Stimulated activated CD4-positive, alpha-beta T cell treated with anti-CD3 and anti-CD28 coated beads, TNF-alpha, amount 100 ng/mL, for 1 hour (primary cell): ENCODE data around the gene SEC14L1.
"Not testable (repeated sequence)": the region's sequence is repeated elsewhere in the genome, so short reads cannot be mapped to it uniquely, and the experiment has no call there.

Experiments used
- DNase-seq, 3 donors: peaks; one replicate each; pipeline ENCODE4 v3.0.0-alpha.2; 2020; ENCODE audit warnings: low read depth in 3 of 3, low spot score in 1 of 3

Gene SEC14L1

GRCh38 chr17:77254951-77255825 lies 114.4 kb downstream of the SEC14L1 start:
- no peak for DNase-seq

- DNase-seq: not testable (repeated sequence)
Observed at GRCh38 chr17:77255970-77256369, 115.2 kb downstream of the SEC14L1 start.

GRCh38 chr17:77256710-77257109 lies 115.9 kb downstream of the SEC14L1 start:
- no peak for DNase-seq

DNA sequence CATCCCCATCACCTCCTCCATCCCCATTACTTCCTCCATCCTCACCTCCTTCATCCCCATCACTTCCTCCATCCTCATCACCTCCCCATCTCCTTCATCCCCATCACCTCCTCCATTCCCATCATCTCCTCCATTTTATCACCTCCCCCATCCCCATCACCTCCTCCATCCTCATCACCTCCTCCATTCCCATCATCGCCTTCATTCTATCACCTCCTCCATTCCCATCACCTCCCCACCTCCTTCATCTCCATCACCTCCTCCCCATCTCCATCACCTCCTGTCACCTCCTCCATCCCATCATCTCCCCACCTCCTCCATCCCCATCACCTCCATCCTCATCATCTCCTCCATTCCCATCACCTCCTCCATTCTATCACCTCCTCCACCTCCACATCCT lies 116.4 kb downstream of the SEC14L1 start:
- no peak for DNase-seq

DNA sequence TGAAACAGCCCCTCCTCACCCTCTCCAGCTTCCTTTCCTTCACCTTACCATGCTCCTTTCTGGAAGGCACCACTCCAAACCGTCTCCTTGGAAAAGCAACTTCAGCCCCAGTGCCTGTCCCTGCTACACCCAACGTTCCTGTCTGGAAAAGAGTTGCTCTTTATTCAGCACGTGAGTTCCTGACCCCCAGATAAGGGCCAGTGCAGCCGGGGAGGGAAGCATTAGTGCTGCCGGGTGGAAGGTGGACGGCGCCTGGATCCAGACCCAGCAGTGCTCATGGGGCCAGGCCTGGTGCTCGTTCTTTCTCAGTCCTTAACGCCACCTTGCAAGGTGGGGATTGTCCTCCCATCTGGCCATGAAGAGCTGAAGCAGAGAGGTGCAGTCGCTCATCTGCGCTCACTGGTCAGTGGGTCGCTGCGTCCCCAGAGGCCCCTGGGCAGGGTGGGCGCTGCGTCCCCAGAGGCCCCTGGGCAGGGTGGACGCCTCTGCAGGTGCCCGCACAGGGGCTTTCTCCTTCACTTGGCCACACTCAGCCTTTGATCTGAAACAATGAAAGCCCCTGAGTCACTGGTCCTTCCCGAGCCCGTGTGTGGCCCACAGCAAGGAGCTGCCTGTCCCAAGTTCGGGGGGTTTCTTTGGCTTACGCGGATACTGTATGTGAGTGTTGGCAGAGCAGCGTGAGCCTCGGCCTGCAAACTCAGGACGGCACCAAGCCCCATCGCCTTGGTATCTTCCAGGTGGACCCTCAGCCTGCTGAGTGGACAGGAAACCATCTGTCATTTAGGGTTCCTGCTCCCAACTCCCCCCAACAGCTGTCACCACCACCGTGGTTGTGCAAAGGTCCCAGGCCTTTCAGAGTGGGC lies 117.1 kb downstream of the SEC14L1 start:
- no peak for DNase-seq

DNA sequence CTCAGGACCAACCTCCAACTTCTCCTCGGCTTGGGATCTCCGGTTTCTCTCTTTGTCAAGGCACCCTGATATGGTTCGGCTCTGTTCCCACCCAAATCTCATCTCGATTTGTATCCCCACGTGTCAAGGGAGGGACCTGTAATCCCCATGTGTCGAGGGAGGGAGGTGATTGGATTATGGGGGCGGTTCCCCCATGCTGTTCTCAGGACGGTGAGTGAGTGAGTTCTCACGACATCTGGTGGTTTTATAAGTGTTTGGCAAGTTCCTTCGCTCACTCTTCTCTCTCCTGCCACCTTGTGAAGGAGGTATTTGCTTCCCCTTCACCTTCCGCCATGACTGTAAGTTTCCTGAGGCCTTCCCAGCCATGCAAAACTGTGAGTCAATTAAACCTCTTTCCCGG lies 117.9 kb downstream of the SEC14L1 start:
- DNase-seq: no peak

- DNase-seq: no peak
Observed at GRCh38 chr17:77264617-77265230, 124.0 kb downstream of the SEC14L1 start.

GRCh38 chr17:77266213-77266612 lies 125.4 kb downstream of the SEC14L1 start:
- DNase-seq: no peak
